DOHH2 (cell line): ENCODE results near the gene SUGP2.

ENCODE experiments used
- CTCF ChIP-seq: fragments of 200-600 bp; sonication (generic); IDR thresholded peaks from one replicate; pipeline ENCODE4 v1.5.1; 2014; ENCODE audit warnings: antibody characterized with exemption, mild to moderate bottlenecking, low read depth, low read length; ENCODE audit not compliant: poor library complexity, severe bottlenecking
- EZH2phosphoT487 ChIP-seq: fragments of 200-600 bp; sonication (generic); IDR thresholded peaks from 2 replicates; pipeline ENCODE4 v1.6.1; 2017; ENCODE audit warnings: borderline replicate concordance, mild to moderate bottlenecking, antibody characterized with exemption, low read length, moderate library complexity, mixed read lengths

GRCh38 chr19:19032420-19033175 is 719 bp downstream of the SUGP2 start:
- peak; percentile 21 for TF ChIP-seq CTCF
- TF ChIP-seq EZH2phosphoT487 = no peak
